K562 (cell line): ENCODE measurements around the gene ELK4. TPM values are rescaled to one million over a fixed set of nuclear protein-coding genes. Genes with fewer than 3 reads are reported as not detected.

ENCODE experiments used
- ARNT ChIP-seq, 2 experiments: fragments of 450-650 bp; IDR thresholded peaks; 2 replicates each; pipeline ENCODE4 v1.6.1; 2016; ENCODE audit warnings: mild to moderate bottlenecking in 1 of 2
- BCOR ChIP-seq: fragments of 450-650 bp; IDR thresholded peaks from 2 replicates; pipeline ENCODE4 v1.6.1; 2016
- CCNT2 ChIP-seq: IDR thresholded peaks from 2 replicates; pipeline ENCODE4 v1.6.1; 2011; ENCODE audit warnings: borderline replicate concordance, low read depth, mild to moderate bottlenecking, moderate library complexity, mixed read lengths, low read length; ENCODE audit not compliant: insufficient read length; ENCODE audit errors: extremely low read depth
- GABPB2 ChIP-seq: fragments of 250-450 bp; sonication (Bioruptor Pico); conservative IDR thresholded peaks from 2 replicates; pipeline ENCODE4 v1.5.1; 2021; ENCODE audit warnings: mild to moderate bottlenecking
- GATA2 ChIP-seq: sonication (generic); formaldehyde crosslinking; IDR thresholded peaks from 2 replicates; pipeline ENCODE4 v1.4.0; 2020; ENCODE audit warnings: mild to moderate bottlenecking, missing genetic modification reagents
- HMG20A ChIP-seq: fragments of 450-650 bp; formaldehyde crosslinking; conservative IDR thresholded peaks from 2 replicates; pipeline ENCODE4 v1.4.0; 2020; ENCODE audit warnings: mild to moderate bottlenecking, mixed read lengths
- NFXL1 ChIP-seq: fragments of 450-650 bp; formaldehyde crosslinking; IDR thresholded peaks from 2 replicates; pipeline ENCODE4 v1.4.0; 2021; ENCODE audit warnings: mild to moderate bottlenecking
- PURB ChIP-seq: sonication (generic); formaldehyde crosslinking; IDR thresholded peaks from 2 replicates; pipeline ENCODE4 v1.9.0; 2021; ENCODE audit warnings: low read depth, mild to moderate bottlenecking, missing genetic modification reagents
- RFX5 ChIP-seq: IDR thresholded peaks from 2 replicates; pipeline ENCODE4 v1.6.1; 2011; ENCODE audit warnings: low read depth, mild to moderate bottlenecking, improper control_type of control experiment, low read length
- ZNF24 ChIP-seq: fragments of 450-650 bp; IDR thresholded peaks from 2 replicates; pipeline ENCODE4 v1.6.1; 2016
- polyA plus RNA-seq, 8 experiments: library from polyadenylated mRNA; depleted of rRNA in 4 of 8; stranded (reverse) in 5 of 8; unstranded in 3 of 8; fragments of >200 nt; fragmentation: Nextera tagmentation in 2 of 8; fragmentation: Illumina TruSeq in 1 of 8; extraction: Ambion mirVana in 2 of 8; extraction: Trizol in 1 of 8; gene quantifications; 2 replicates each; pipeline versions ENCODE4 v1.2.1 to v1.2.3, GENCODE V29; 2011 to 2014; ENCODE audit warnings: inconsistent platforms in 1 of 8, missing spikeins in 1 of 8
- total RNA-seq, 7 experiments: library from RNA; depleted of rRNA in 6 of 7; stranded (reverse); fragments of >200 nt in 6 of 7; fragmentation: Illumina TruSeq in 2 of 7; extraction: Trizol in 2 of 7; gene quantifications; 2 replicates each; pipeline versions ENCODE4 v1.2.1 to v1.2.3, GENCODE V29; 2011 to 2021; ENCODE audit warnings: low replicate concordance in 1 of 7
- TF ChIP-seq, protein P1 (sequence below): fragments of 450-650 bp; IDR thresholded peaks from 2 replicates; pipeline ENCODE4 v1.6.1; 2018; ENCODE audit not compliant: partially characterized antibody
- TF ChIP-seq, protein P2 (sequence below): fragments of 450-650 bp; IDR thresholded peaks from 2 replicates; pipeline ENCODE4 v1.6.1; 2016; ENCODE audit warnings: borderline replicate concordance
- TF ChIP-seq, protein P3 (sequence below): fragments of 450-650 bp; IDR thresholded peaks from 2 replicates; pipeline ENCODE4 v1.6.1; 2017; ENCODE audit warnings: mild to moderate bottlenecking, moderate library complexity
- TF ChIP-seq, protein P4 (sequence below): fragments of 200-400 bp; formaldehyde crosslinking; IDR thresholded peaks from 2 replicates; pipeline ENCODE4 v1.6.1; 2017; ENCODE audit warnings: mild to moderate bottlenecking, low read depth, low read length, moderate library complexity
- TF ChIP-seq, protein P5 (sequence below): fragments of 250-450 bp; sonication (Bioruptor Pico); IDR thresholded peaks from 2 replicates; pipeline ENCODE4 v1.4.0; 2020; ENCODE audit warnings: mild to moderate bottlenecking
- TF ChIP-seq, protein P6 (sequence below): sonication (generic); formaldehyde crosslinking; IDR thresholded peaks from 2 replicates; pipeline ENCODE4 v1.9.0; 2022; ENCODE audit warnings: mild to moderate bottlenecking, missing genetic modification reagents

The ELK4 gene
- total and polyA plus RNA-seq, 9 of the 15 experiments (the other 6 are each of a cell fraction or from before 2014, with no cell fraction given) = 2.0 to 21.7 (median 9.2) TPM

DNA sequence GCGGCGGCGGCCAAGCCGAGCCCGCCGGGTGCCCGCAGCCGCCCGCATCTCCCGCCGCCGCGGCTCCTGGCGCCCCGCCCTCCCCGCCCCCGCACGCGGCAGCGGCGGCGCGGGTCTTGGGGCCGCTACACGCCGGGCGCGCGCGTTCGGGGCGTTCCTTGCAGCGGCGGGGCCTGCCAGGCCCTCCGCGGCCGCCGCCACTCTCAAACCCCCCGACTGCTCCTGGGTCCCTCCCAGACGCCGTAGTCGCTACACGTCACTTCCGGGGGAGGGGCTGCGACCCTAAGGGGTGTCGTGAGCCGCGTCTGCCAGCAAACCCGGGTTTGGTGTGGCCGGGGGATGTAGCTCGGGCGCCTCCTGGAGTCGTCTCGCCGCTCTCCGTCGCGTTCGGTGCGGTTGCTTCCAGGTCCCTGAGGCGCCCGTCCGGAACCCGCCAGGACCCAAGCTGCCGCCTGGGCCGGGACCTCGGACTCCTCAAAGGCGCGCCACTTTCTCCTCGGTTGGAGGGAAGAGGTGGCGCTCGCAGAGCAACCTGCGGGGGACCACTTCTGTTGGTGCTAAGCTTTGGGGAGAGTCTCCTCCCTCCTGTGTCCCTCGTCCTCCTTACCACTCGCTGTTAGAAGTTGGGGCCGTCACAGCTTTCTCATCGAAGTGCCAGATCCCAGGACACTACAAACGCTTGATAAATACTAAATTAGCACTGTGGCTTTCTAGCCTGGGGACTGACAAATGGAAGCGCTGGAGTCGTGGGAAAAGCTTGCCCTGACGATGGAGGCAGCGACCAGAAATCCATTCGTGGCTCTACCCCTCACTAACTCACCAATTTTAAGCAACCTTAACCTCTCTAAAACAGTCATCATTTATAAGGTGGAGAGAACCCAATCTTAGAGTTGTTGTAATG lies at the start of gene ELK4 (continued):
- TF ChIP-seq, protein P1, sequence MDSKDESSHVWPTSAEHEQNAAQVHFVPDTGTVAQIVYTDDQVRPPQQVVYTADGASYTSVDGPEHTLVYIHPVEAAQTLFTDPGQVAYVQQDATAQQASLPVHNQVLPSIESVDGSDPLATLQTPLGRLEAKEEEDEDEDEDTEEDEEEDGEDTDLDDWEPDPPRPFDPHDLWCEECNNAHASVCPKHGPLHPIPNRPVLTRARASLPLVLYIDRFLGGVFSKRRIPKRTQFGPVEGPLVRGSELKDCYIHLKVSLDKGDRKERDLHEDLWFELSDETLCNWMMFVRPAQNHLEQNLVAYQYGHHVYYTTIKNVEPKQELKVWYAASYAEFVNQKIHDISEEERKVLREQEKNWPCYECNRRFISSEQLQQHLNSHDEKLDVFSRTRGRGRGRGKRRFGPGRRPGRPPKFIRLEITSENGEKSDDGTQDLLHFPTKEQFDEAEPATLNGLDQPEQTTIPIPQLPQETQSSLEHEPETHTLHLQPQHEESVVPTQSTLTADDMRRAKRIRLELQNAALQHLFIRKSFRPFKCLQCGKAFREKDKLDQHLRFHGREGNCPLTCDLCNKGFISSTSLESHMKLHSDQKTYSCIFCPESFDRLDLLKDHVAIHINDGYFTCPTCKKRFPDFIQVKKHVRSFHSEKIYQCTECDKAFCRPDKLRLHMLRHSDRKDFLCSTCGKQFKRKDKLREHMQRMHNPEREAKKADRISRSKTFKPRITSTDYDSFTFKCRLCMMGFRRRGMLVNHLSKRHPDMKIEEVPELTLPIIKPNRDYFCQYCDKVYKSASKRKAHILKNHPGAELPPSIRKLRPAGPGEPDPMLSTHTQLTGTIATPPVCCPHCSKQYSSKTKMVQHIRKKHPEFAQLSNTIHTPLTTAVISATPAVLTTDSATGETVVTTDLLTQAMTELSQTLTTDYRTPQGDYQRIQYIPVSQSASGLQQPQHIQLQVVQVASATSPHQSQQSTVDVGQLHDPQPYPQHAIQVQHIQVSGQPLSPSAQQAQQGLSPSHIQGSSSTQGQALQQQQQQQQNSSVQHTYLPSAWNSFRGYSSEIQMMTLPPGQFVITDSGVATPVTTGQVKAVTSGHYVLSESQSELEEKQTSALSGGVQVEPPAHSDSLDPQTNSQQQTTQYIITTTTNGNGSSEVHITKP = peak; percentile 60
- TF ChIP-seq ZNF24 = no peak
- TF ChIP-seq, protein P2, sequence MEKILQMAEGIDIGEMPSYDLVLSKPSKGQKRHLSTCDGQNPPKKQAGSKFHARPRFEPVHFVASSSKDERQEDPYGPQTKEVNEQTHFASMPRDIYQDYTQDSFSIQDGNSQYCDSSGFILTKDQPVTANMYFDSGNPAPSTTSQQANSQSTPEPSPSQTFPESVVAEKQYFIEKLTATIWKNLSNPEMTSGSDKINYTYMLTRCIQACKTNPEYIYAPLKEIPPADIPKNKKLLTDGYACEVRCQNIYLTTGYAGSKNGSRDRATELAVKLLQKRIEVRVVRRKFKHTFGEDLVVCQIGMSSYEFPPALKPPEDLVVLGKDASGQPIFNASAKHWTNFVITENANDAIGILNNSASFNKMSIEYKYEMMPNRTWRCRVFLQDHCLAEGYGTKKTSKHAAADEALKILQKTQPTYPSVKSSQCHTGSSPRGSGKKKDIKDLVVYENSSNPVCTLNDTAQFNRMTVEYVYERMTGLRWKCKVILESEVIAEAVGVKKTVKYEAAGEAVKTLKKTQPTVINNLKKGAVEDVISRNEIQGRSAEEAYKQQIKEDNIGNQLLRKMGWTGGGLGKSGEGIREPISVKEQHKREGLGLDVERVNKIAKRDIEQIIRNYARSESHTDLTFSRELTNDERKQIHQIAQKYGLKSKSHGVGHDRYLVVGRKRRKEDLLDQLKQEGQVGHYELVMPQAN = no peak
- no peak for TF ChIP-seq NFXL1
- no peak for TF ChIP-seq HMG20A
- TF ChIP-seq ARNT (IDR thresholded peaks at IDR 0.05) = no peak
- TF ChIP-seq CCNT2 = peak; percentile 89
- no peak for TF ChIP-seq GATA2 (CRISPR knock-in tag)
- TF ChIP-seq, protein P3, sequence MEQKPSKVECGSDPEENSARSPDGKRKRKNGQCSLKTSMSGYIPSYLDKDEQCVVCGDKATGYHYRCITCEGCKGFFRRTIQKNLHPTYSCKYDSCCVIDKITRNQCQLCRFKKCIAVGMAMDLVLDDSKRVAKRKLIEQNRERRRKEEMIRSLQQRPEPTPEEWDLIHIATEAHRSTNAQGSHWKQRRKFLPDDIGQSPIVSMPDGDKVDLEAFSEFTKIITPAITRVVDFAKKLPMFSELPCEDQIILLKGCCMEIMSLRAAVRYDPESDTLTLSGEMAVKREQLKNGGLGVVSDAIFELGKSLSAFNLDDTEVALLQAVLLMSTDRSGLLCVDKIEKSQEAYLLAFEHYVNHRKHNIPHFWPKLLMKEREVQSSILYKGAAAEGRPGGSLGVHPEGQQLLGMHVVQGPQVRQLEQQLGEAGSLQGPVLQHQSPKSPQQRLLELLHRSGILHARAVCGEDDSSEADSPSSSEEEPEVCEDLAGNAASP = no peak
- no peak for TF ChIP-seq PURB (CRISPR knock-in tag)
- TF ChIP-seq, protein P4, sequence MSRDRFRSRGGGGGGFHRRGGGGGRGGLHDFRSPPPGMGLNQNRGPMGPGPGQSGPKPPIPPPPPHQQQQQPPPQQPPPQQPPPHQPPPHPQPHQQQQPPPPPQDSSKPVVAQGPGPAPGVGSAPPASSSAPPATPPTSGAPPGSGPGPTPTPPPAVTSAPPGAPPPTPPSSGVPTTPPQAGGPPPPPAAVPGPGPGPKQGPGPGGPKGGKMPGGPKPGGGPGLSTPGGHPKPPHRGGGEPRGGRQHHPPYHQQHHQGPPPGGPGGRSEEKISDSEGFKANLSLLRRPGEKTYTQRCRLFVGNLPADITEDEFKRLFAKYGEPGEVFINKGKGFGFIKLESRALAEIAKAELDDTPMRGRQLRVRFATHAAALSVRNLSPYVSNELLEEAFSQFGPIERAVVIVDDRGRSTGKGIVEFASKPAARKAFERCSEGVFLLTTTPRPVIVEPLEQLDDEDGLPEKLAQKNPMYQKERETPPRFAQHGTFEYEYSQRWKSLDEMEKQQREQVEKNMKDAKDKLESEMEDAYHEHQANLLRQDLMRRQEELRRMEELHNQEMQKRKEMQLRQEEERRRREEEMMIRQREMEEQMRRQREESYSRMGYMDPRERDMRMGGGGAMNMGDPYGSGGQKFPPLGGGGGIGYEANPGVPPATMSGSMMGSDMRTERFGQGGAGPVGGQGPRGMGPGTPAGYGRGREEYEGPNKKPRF = no peak
- no peak for TF ChIP-seq GABPB2 (CRISPR knock-in tag)
- peak; percentile 71 for TF ChIP-seq BCOR
- TF ChIP-seq, protein P5, sequence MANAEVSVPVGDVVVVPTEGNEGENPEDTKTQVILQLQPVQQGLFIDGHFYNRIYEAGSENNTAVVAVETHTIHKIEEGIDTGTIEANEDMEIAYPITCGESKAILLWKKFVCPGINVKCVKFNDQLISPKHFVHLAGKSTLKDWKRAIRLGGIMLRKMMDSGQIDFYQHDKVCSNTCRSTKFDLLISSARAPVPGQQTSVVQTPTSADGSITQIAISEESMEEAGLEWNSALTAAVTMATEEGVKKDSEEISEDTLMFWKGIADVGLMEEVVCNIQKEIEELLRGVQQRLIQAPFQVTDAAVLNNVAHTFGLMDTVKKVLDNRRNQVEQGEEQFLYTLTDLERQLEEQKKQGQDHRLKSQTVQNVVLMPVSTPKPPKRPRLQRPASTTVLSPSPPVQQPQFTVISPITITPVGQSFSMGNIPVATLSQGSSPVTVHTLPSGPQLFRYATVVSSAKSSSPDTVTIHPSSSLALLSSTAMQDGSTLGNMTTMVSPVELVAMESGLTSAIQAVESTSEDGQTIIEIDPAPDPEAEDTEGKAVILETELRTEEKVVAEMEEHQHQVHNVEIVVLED (CRISPR knock-in tag) = peak; percentile 62
- TF ChIP-seq, protein P6, sequence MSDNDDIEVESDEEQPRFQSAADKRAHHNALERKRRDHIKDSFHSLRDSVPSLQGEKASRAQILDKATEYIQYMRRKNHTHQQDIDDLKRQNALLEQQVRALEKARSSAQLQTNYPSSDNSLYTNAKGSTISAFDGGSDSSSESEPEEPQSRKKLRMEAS = peak; percentile 51; the same call in 1 of the 2 replicates
- no peak for TF ChIP-seq RFX5
